CD4-positive, alpha-beta T cell treated with Interleukin-10 for 1 hour (primary cell): ENCODE results near the gene KRTAP9-8.
"Not testable (repeated sequence)": the region's sequence is repeated elsewhere in the genome, so short reads cannot be mapped to it uniquely, and the experiment has no call there.

Experiments
- DNase-seq: peaks from one replicate; pipeline ENCODE4 v3.0.0-alpha.2; 2020

Gene KRTAP9-8

DNA sequence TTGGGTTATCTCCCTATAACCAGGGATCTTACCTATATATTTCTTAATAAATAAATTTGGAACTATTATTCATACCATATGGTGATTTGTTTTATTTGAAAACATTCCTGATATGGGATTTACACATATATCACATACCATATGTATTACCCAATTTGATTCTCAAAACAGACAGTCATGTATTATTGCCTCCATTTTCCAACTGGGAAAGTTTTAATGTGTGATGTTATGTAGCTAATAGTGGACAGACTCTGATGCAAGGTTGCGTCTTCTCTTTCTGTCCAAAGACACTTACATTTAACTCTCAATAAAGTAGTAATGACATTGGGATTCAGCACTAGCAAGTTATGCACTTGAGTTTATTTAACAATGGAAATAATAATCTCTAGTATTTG is 18.5 kb downstream of the KRTAP9-8 start:
- no peak for DNase-seq

DNA sequence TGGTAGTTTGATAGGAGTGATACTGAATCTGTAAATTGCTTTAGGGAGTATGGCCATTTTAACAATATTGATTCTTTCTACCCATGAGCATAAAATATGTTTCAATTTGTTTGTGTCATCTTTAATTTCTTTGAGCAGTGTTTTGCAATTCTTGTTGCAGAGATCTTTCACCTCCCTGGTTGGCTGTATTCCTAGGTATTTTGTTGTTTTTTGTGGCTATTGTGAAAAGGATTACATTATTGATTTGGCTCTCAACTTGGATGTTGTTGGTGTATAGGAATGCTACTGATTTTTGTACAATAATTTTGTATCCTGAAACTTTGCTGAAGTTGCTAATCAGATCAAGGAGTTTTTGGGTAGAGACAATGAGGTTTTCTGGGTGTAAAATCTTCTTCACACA is 20.6 kb downstream of the KRTAP9-8 start:
- DNase-seq, result no peak

DNA sequence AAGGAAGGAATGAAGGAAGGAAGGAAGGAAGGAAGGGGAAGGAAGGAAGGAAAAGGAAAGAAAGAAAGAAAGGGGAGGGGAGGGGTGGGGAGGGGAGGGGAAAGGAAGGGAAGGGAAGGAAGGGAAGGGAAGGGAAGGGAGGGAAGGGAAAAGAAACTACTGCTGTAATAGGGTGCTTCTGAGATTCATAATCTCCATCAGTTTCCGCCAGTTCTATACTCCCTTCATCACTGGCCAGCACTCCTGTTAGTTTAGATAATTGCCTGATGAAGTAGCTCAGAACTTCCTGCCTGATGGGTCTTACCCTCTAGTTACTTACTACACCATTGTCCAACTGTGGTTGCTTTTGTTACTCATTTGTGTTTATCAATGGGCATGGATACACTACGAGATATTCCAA is 25.4 kb downstream of the KRTAP9-8 start:
- no peak for DNase-seq

DNA sequence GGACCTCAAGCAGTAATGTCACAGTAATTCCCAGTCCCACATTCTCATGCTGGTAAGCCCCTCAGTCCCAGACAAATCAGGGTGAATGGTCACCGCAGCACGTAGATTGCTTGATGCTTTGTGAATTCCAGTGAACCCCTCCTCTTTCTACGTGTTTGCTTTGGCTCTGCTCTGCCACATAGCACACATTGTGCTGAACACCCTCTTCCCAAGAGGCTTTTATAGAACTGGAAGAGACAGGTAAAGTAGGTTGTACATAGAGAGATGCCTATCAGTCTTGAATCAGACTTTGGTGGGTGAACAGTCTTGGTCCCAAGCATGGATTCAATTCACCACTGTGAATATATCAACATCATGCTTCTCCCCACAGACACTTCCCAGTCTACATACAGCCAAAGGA is 26.8 kb downstream of the KRTAP9-8 start:
- no peak for DNase-seq

DNA sequence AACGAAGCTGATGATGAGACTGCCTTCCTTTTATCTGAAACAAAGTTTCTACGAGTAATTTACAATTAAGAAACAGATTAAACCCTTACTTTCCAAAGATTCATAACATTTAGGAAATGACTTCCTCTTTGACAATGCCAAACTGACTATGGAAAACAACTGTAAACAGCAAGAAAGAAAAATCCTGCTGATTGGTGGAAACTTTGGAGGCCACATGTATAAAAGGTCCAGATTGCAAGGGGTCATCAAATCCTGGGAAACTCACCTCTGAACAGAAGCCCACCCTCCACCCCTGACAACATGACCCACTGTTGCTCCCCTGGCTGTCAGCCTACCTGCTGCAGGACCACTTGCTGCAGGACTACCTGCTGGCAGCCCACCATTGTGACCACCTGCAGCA is 27.3 kb downstream of the KRTAP9-8 start, which contains the start of gene KRTAP9-6:
KRTAP9-6 (plus strand) TSS at position 301 of the 400 bp plus-strand sequence; CDS start at position 301, 0 bp downstream.
- DNase-seq, result no peak

DNA sequence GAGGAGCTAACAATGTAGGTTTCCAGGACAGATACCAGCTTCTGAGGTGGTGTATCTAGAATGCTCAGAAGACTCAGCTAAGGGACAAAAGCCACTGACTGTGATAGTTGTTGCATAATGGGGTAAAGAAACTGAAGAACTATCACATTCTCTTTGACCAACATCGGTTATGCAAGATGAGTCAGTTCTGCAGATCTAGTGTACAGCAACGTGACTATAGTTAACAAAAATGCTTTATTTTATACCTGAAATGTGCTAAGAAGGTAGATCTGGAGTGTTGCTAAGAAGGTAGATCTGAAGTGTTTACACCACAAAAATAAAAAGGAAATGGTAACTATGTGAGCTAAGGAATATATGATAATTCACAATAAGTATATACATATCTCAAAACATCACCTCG is 29.9 kb downstream of the KRTAP9-8 start:
- no peak for DNase-seq

DNA sequence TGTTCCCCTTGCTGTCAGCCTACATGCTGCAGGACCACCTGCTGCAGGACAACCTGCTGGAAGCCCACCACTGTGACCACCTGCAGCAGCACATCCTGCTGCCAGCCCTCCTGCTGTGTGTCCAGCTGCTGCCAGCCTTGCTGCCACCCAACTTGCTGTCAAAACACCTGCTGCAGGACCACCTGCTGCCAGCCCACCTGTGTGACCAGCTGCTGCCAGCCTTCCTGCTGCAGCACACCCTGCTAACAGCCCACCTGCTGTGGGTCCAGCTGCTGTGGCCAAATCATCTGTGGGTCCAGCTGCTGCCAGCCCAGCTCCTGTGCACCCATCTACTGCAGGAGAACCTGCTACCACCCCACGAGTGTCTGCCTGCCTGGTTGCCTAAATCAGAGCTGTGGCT is 33.5 kb downstream of the KRTAP9-8 start:
- not testable (repeated sequence) for DNase-seq

DNA sequence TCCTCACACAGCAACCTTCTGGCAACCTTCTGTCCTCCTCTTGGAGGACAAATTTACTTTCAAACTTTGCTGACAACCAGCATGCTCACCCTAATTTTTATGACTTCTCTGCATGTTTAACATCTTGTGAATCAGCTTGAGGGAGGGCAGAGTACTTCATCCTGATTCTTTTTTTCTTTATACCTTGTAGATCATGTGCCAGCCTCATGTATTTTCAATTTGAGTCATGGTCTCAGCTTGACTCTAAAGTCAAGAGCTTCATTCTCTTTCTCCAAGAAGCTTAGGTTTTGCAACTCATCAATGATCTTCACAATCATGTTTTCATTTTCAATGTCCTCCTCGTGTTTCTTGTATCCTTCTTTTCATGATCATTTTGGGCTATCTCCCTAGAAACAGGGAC is 34.1 kb downstream of the KRTAP9-8 start:
- no peak for DNase-seq

DNA sequence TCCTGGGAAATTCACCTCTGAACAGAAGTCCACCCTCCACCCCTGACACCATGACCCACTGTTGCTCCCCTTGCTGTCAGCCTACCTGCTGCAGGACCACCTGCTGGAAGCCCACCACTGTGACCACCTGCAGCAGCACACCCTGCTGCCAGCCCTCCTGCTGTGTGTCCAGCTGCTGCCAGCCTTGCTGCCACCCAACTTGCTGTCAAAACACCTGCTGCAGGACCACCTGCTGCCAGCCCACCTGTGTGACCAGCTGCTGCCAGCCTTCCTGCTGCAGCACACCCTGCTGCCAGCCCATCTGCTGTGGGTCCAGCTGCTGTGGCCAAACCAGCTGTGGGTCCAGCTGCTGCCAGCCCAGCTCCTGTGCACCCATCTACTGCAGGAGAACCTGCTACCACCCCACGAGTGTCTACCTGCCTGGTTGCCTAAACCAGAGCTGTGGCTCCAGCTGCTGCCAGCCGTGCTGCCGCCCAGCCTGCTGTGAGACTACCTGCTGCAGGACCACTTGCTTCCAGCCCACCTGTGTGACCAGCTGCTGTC is 37.9 kb downstream of the KRTAP9-8 start, which contains the start of gene KRTAP9-7:
KRTAP9-7 (plus strand) TSS at position 51 of the 543 bp plus-strand sequence; CDS start at position 51, 0 bp downstream.
- DNase-seq, result not testable (repeated sequence)

DNA sequence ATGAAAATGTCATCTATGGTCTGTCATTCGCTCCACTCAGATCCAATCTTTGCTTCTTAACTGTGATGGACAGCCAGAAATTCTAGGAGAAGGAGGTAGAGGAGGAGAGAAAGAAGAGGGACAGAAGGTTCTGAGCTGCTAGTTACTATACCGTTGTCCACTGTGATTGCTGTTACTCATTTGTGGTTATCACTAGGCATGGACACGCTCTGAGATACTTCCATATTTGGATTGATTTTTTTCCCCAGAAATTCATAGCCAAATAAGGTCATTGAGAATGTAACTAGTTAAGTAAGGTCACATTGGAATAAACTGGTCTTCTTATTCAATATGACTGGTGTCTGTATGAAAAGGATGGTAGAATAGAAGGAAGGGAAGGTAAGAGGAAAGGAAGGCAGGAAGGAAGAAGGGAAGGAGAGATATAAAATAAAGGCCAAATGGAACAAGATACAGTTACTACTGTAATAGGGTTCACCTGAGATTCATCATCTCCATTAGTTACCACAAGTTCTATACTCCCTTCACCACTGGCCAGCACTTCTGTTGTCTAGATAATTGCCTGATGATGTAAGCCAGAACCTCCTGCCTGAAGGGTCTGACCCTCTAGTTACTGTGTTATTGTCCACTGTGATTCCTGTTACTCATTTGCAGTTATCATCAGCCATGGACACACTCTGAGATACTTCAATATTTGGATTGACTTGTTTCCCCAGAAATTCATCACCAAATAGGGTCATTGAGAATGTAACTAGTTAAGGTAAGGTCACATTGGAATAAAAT is 40.6 kb downstream of the KRTAP9-8 start:
- DNase-seq, result no peak

DNA sequence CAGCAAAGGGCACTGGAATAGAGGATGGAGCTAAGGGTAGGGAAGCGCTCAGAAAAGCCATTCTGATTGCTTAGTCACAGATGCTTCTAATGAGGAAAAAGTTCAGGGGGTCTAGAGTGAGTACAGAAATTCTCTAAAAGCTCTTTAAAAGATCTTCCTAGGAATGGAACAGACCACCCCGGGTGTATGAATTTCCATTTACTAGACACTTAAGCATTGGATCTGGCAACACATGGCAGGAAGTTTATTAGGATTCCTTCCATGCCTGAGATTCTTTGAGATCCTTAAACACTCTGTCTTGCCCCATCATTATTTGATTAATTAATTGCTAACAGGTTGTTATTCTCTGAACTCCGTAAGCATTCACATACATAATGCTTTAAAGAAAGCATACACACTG is 46.2 kb downstream of the KRTAP9-8 start:
- no peak for DNase-seq

DNA sequence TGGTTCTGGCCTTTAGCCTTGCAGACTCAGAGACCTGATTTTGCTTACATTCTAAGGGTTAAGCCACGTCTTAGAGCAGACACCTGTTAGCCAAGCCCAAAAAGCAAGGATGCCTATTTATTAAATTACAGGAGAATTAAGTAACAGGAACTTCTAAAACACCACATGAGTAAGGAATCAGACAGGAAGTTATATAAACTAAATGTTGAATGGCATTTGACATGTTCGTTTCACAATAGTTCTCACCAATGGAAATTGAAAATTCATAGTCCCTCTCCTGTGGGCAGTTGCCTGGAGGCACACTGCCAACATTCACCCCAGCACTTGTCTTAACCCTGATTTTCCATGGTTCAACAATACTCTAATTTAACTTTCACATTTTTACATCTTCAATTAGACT is 46.7 kb downstream of the KRTAP9-8 start:
- DNase-seq, result no peak

DNA sequence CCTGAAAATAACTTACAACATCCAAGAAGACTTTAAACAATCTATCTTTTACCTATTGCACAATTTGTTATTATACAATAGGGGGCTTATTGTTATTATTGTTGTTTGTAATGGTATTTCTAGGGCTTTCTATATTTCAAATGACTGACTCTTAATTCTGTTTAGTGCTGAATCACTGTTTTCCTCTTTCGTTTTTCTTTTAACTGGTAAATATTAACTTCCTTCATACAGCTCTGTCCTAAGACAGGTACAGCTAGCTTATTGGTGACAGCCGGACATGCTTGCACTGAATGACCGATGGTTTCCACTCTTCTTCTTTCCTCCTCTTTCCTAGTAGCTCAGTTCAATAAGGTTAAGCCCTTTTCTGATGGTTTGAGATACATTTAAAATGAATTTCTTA is 49.3 kb downstream of the KRTAP9-8 start:
- DNase-seq, result no peak
